SU-DHL-6 (cell line): ENCODE results near the gene HSD3B7.

ENCODE experiments used
- H2AFZ ChIP-seq: fragments of 200-600 bp; sonication (generic); 2 replicates; pipeline ENCODE4 v1.6.1; 2014; ENCODE audit warnings: low read depth, mild to moderate bottlenecking, moderate library complexity, mixed read lengths, antibody characterized with exemption, low read length; ENCODE audit not compliant: severe bottlenecking
- H3F3A ChIP-seq: fragments of 200-600 bp; shearing (Covaris generic); 2 replicates; pipeline ENCODE4 v1.6.0; 2016; ENCODE audit warnings: antibody characterized with exemption, mild to moderate bottlenecking; ENCODE audit not compliant: insufficient read depth
- H3K27ac ChIP-seq: fragments of 200-600 bp; sonication (generic); 2 replicates; pipeline ENCODE4 v1.5.1; 2016; ENCODE audit warnings: low read depth, mild to moderate bottlenecking, low read length, moderate library complexity, mixed read lengths
- H3K27me3 ChIP-seq: fragments of 200-600 bp; sonication (generic), shearing (Covaris generic); 2 replicates; pipeline ENCODE4 v1.6.0; 2014; ENCODE audit warnings: mild to moderate bottlenecking, low read length
- H3K36me3 ChIP-seq: fragments of 200-600 bp; sonication (generic); 2 replicates; pipeline ENCODE4 v1.6.1; 2014; ENCODE audit warnings: mild to moderate bottlenecking, low read length, mixed read lengths
- H3K4me2 ChIP-seq: fragments of 300-600, 200-600 bp; shearing (Covaris generic), sonication (generic); 2 replicates; pipeline ENCODE4 v1.6.0; 2014; ENCODE audit warnings: low read length, low read depth, mild to moderate bottlenecking; ENCODE audit not compliant: poor library complexity, severe bottlenecking
- H3K4me3 ChIP-seq: fragments of 200-600 bp; sonication (generic); 2 replicates; pipeline ENCODE4 v1.5.1; 2014; ENCODE audit warnings: antibody characterized with exemption, low read length, mild to moderate bottlenecking, mixed read lengths; ENCODE audit not compliant: insufficient read depth, poor library complexity, severe bottlenecking
- H3K79me2 ChIP-seq: fragments of 200-600 bp; sonication (generic); 2 replicates; pipeline ENCODE4 v1.6.1; 2014; ENCODE audit warnings: mild to moderate bottlenecking, low read length, moderate library complexity; ENCODE audit not compliant: insufficient read depth
- H3K9ac ChIP-seq: fragments of 200-600 bp; sonication (generic); 2 replicates; pipeline ENCODE4 v1.7.0; 2014; ENCODE audit warnings: mild to moderate bottlenecking, low read length
- H3K9me2 ChIP-seq: fragments of 200-600 bp; sonication (generic); replicated peaks from 2 replicates; pipeline ENCODE4 v1.6.1; 2014; ENCODE audit warnings: low read length; ENCODE audit not compliant: insufficient read depth
- H3K9me3 ChIP-seq: fragments of 200-600 bp; sonication (generic); 2 replicates; pipeline ENCODE4 v1.6.1; 2014; ENCODE audit warnings: low read length, mixed read lengths; ENCODE audit not compliant: insufficient read depth
- H4K20me1 ChIP-seq: fragments of 200-600 bp; sonication (generic); 2 replicates; pipeline ENCODE4 v1.6.1; 2014; ENCODE audit warnings: low read depth, mild to moderate bottlenecking, antibody characterized with exemption, low read length, moderate library complexity, mixed read lengths
- CTCF ChIP-seq: fragments of 200-600 bp; sonication (generic); IDR thresholded peaks from one replicate; pipeline ENCODE4 v1.5.1; 2017; ENCODE audit warnings: antibody characterized with exemption, mild to moderate bottlenecking, low read length, moderate library complexity; ENCODE audit not compliant: insufficient read depth, poor library complexity, severe bottlenecking
- EZH2phosphoT487 ChIP-seq: fragments of 200-600 bp; sonication (generic), shearing (Covaris generic); conservative IDR thresholded peaks from 2 replicates; pipeline ENCODE4 v1.6.1; 2018; ENCODE audit warnings: mild to moderate bottlenecking, antibody characterized with exemption, low read length, moderate library complexity, mixed read lengths

HSD3B7 gene

GRCh38 chr16:30980023-30980371 lies 5.0 kb upstream of the HSD3B7 start:
- no peaks in the 10 kb centered on the region for H3K36me3 ChIP-seq
- no peak overlapping the region for H3K27ac ChIP-seq
- H3K9me2 ChIP-seq, result no peaks in the 10 kb centered on the region
- H2AFZ ChIP-seq, result no peak overlapping the region
- H3K27me3 ChIP-seq, result no peaks in the 10 kb centered on the region
- H3K79me2 ChIP-seq, result no peaks in the 10 kb centered on the region
- H3K9me3 ChIP-seq, result no peaks in the 10 kb centered on the region
- H4K20me1 ChIP-seq, result no peaks in the 10 kb centered on the region
- H3F3A ChIP-seq, result no peaks in the 10 kb centered on the region; the same call in 1 of the 2 replicates
- H3K4me2 ChIP-seq, result no peak overlapping the region
- H3K9ac ChIP-seq, result no peak overlapping the region
- no peak overlapping the region for H3K4me3 ChIP-seq
- TF ChIP-seq CTCF, result no peak
- no peak for TF ChIP-seq EZH2phosphoT487

- H3K9me2 ChIP-seq, result no peaks in the 10 kb centered on the region
- no peak overlapping the region for H3K27ac ChIP-seq
- no peaks in the 10 kb centered on the region for H3K27me3 ChIP-seq
- H3K4me2 ChIP-seq, result no peak overlapping the region
- H3K36me3 ChIP-seq, result no peaks in the 10 kb centered on the region
- H4K20me1 ChIP-seq, result no peaks in the 10 kb centered on the region
- H3K9me3 ChIP-seq, result no peaks in the 10 kb centered on the region
- no peaks in the 10 kb centered on the region for H3K79me2 ChIP-seq
- H3K4me3 ChIP-seq, result no peak overlapping the region
- no peak overlapping the region for H3K9ac ChIP-seq
- TF ChIP-seq CTCF, result no peak
- no peak for TF ChIP-seq EZH2phosphoT487
- H2AFZ ChIP-seq, result no peak overlapping the region
- H3F3A ChIP-seq, result no peaks in the 10 kb centered on the region; the same call in 1 of the 2 replicates
Measured at GRCh38 chr16:30980434-30980833, 4.6 kb upstream of the HSD3B7 start.

- Histone ChIP-seq H3K9ac (no peak overlapping the region), H3K36me3 (no peaks in the 10 kb centered on the region), H3K9me3 (no peaks in the 10 kb centered on the region), H3K79me2 (no peaks in the 10 kb centered on the region), H3K4me3 (no peak overlapping the region), H3K27me3 (no peaks in the 10 kb centered on the region), H3K4me2 (no peak overlapping the region), H2AFZ (no peak overlapping the region), H3K27ac (no peak overlapping the region), H3K9me2 (no peaks in the 10 kb centered on the region), H4K20me1 (no peaks in the 10 kb centered on the region), H3F3A (no peaks in the 10 kb centered on the region; the same call in 1 of the 2 replicates)
- TF ChIP-seq CTCF, result no peak
- no peak for TF ChIP-seq EZH2phosphoT487
Measured at GRCh38 chr16:30980959-30981358, 4.0 kb upstream of the HSD3B7 start.
